Right renal pelvis (tissue), 4 donors: ENCODE results near the gene ITLN2. TPM values are rescaled to one million over a fixed set of nuclear protein-coding genes. Genes with fewer than 3 reads are reported as not detected.
"Not testable (repeated sequence)": the region's sequence is repeated elsewhere in the genome, so short reads cannot be mapped to it uniquely, and the experiment has no call there.

Experiments
- DNase-seq, 4 donors: peaks; one replicate each; pipeline ENCODE4 v3.0.0-alpha.2; 2013; ENCODE audit warnings: low read depth in 4 of 4, low spot score in 3 of 4, missing footprints in 1 of 4
- polyA plus RNA-seq, 4 donors: library from polyadenylated mRNA; unstranded; fragments of 120-200 nt; gene quantifications; one replicate each; pipeline ENCODE4 v1.2.1, GENCODE V29; 2013; ENCODE audit not compliant: insufficient read length in 4 of 4

The ITLN2 gene
- polyA plus RNA-seq, 4 donors: 0.06 TPM; not detected in 3

GRCh38 chr1:160910170-160910750 is 44.3 kb downstream of the ITLN2 start:
- DNase-seq: no peak

DNA sequence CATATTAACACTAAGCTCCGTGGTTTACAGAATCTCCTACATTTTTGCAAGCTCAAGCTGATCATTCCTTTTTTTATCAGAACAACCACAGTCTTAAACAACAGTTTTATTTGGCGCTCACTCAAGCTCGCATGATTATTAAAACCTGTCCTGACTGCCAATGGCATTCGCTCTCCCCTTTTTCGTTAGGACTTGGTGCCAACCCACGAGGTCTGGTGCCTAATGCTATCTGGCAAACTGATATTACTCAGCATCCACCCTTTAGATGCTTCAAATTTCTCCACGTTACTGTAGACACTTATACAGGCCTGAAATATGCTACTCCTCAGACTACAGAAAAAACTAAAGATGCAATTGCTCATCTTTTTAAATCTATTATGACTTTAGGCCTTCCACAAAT is 46.6 kb downstream of the ITLN2 start:
- DNase-seq: no peak

- no peak for DNase-seq
Measured at GRCh38 chr1:160905617-160905989, 49.0 kb downstream of the ITLN2 start.

- DNase-seq: no peak
Measured at GRCh38 chr1:160904783-160905616, 49.6 kb downstream of the ITLN2 start.

GRCh38 chr1:160902251-160902650 is 52.4 kb downstream of the ITLN2 start:
- not testable (repeated sequence) for DNase-seq

GRCh38 chr1:160901768-160902167 is 52.8 kb downstream of the ITLN2 start:
- DNase-seq: no peak

GRCh38 chr1:160900683-160901082 is 53.9 kb downstream of the ITLN2 start:
- not testable (repeated sequence) for DNase-seq

Other genes with a start within 250 kb of the ITLN2 start
- 1 to 10 TPM; 1.1 to 1.8 (median 1.5) TPM for gene CD48, start 243.0 kb downstream of the ITLN2 start, polyA plus RNA-seq
- under 1 TPM; 0.18 to 0.61 (median 0.38) TPM for gene SLAMF7, start 215.6 kb downstream of the ITLN2 start, polyA plus RNA-seq
- under 1 TPM in 3 of 4 donors, not detected in 1; 0.08 to 0.17 (median 0.10) TPM for gene LY9, start 158.6 kb downstream of the ITLN2 start, polyA plus RNA-seq
- under 1 TPM; 0.10 to 0.33 (median 0.21) TPM for gene CD244, start 91.9 kb downstream of the ITLN2 start, polyA plus RNA-seq
- 1 to 10 TPM; 1.3 to 3.5 (median 2.1) TPM for gene ITLN1, start 69.6 kb downstream of the ITLN2 start, polyA plus RNA-seq
- 100 to 1,000 TPM in 1 of 4 donors, 10 to 100 TPM in 3; 81.3 to 103 (median 95.5) TPM for gene F11R, start 66.3 kb upstream of the ITLN2 start, polyA plus RNA-seq
- 10 to 100 TPM; 44.6 to 80.5 (median 47.9) TPM for gene TSTD1, start 84.2 kb upstream of the ITLN2 start, polyA plus RNA-seq
- gene USF1, start 91.2 kb upstream of the ITLN2 start, polyA plus RNA-seq: 10 to 100 TPM; 55.0 to 59.3 (median 56.6) TPM
- gene ARHGAP30, start 115.1 kb upstream of the ITLN2 start, polyA plus RNA-seq: 1 to 10 TPM; 1.8 to 2.3 (median 2.0) TPM
- gene NECTIN4, start 134.7 kb upstream of the ITLN2 start, polyA plus RNA-seq: 1 to 10 TPM; 1.9 to 4.9 (median 3.4) TPM
- 10 to 100 TPM; 15.9 to 19.9 (median 18.3) TPM for gene KLHDC9, start 143.6 kb upstream of the ITLN2 start, polyA plus RNA-seq
- 10 to 100 TPM; 64.7 to 90.0 (median 71.0) TPM for gene PFDN2, start 163.2 kb upstream of the ITLN2 start, polyA plus RNA-seq
- gene NIT1, start 163.3 kb upstream of the ITLN2 start, polyA plus RNA-seq: 10 to 100 TPM; 47.8 to 55.3 (median 52.1) TPM
- 10 to 100 TPM; 47.2 to 59.6 (median 50.8) TPM for gene DEDD, start 177.9 kb upstream of the ITLN2 start, polyA plus RNA-seq
- 100 to 1,000 TPM; 147 to 165 (median 159) TPM for gene UFC1, start 199.2 kb upstream of the ITLN2 start, polyA plus RNA-seq
- 10 to 100 TPM; 45.7 to 51.3 (median 51.0) TPM for gene USP21, start 204.7 kb upstream of the ITLN2 start, polyA plus RNA-seq
- 10 to 100 TPM; 36.3 to 44.0 (median 37.4) TPM for gene PPOX, start 211.6 kb upstream of the ITLN2 start, polyA plus RNA-seq
- gene B4GALT3, start 222.7 kb upstream of the ITLN2 start, polyA plus RNA-seq: 10 to 100 TPM; 43.6 to 46.2 (median 44.9) TPM
- 1 to 10 TPM in 2 of 4 donors, under 1 TPM in 2; 0.66 to 1.4 (median 1.0) TPM for gene ADAMTS4, start 244.2 kb upstream of the ITLN2 start, polyA plus RNA-seq
- 100 to 1,000 TPM; 174 to 198 (median 193) TPM for gene NDUFS2, start 247.6 kb upstream of the ITLN2 start, polyA plus RNA-seq